Mesothelial cell of epicardium (in vitro differentiated cells): Measurements from ENCODE around the gene RPL11. TPM values are rescaled to one million over a fixed set of nuclear protein-coding genes. Genes with fewer than 3 reads are reported as not detected.
A peak's percentile ranks its signal among the peaks of the same experiment; 100 is the strongest.

ENCODE experiments used
- DNase-seq, 2 experiments: peaks; one replicate each; pipeline ENCODE4 v3.0.0; 2021; ENCODE audit warnings: low spot score in 2 of 2; ENCODE audit not compliant: unreplicated experiment in 2 of 2
- H3K27ac Mint-ChIP-seq: 2 replicates; pipeline ENCODE4 v1.8.0; 2021; ENCODE audit warnings: mixed read lengths
- H3K27me3 Mint-ChIP-seq: 2 replicates; pipeline ENCODE4 v1.8.0; 2021; ENCODE audit warnings: low read depth, mixed read lengths
- H3K36me3 Mint-ChIP-seq: 2 replicates; pipeline ENCODE4 v1.8.0; 2021; ENCODE audit warnings: mixed read lengths
- H3K4me1 Mint-ChIP-seq: 2 replicates; pipeline ENCODE4 v1.8.0; 2021; ENCODE audit warnings: mixed read lengths
- H3K4me3 Mint-ChIP-seq: 2 replicates; pipeline ENCODE4 v1.8.0; 2021; ENCODE audit warnings: mild to moderate bottlenecking, moderate library complexity, mixed read lengths
- H3K9me3 Mint-ChIP-seq: 2 replicates; pipeline ENCODE4 v1.8.0; 2021; ENCODE audit warnings: mixed read lengths
- total RNA-seq: library from RNA; stranded (reverse); gene quantifications from 3 replicates; pipeline ENCODE4 v1.2.1, GENCODE V29; 2021
- TF ChIP-seq, protein P1 (sequence below): fragments of 200-600 bp; sonication (generic); IDR thresholded peaks from one replicate; pipeline ENCODE4 v1.5.0; 2021; ENCODE audit warnings: antibody characterized with exemption; ENCODE audit not compliant: unreplicated experiment

RPL11 gene
- total RNA-seq, 1 donor from 2014 or later: 1,158 TPM

DNA sequence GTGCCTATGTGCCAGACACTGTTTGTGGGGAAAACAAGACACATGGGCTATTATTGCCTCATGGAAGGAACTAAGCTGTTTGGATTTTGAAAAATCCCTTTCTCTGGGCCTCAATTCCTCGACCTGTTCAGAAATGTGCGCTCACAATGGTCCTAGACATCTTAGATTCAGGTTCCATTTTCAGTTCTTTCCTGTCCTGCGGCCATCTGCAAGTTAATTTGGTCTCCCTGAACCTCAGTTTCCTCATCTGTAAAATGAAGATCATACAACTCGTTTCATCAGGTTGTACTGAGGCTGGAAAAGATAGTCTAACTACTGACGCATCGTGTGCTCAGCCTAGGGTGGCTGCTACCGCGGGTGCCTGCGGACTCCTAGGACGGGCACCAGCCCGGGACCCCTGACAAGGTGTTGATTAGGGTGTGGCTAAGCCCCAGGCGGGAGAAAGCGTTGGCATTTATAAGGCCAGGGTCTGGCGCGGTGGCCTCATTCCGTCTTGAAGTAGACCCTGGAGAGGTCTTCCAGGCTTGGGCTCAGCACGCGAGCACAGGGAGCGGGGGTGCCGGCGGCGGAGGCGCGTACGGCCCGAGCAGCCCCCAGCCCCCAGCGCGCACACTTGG, 51.2 kb downstream of the RPL11 start:
- H3K4me3 Mint-ChIP-seq: peak overlapping the region; percentile 83
- no peaks in the 10 kb centered on the region for H3K27me3 Mint-ChIP-seq
- H3K36me3 Mint-ChIP-seq: no peaks in the 10 kb centered on the region
- H3K4me1 Mint-ChIP-seq: peaks cover 29% of the 10 kb centered on the region
- no peaks in the 10 kb centered on the region for H3K9me3 Mint-ChIP-seq
- peak overlapping the region; percentile 95 for H3K27ac Mint-ChIP-seq
- TF ChIP-seq, protein P1, sequence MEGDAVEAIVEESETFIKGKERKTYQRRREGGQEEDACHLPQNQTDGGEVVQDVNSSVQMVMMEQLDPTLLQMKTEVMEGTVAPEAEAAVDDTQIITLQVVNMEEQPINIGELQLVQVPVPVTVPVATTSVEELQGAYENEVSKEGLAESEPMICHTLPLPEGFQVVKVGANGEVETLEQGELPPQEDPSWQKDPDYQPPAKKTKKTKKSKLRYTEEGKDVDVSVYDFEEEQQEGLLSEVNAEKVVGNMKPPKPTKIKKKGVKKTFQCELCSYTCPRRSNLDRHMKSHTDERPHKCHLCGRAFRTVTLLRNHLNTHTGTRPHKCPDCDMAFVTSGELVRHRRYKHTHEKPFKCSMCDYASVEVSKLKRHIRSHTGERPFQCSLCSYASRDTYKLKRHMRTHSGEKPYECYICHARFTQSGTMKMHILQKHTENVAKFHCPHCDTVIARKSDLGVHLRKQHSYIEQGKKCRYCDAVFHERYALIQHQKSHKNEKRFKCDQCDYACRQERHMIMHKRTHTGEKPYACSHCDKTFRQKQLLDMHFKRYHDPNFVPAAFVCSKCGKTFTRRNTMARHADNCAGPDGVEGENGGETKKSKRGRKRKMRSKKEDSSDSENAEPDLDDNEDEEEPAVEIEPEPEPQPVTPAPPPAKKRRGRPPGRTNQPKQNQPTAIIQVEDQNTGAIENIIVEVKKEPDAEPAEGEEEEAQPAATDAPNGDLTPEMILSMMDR: no peak
- no peak for DNase-seq

DNA sequence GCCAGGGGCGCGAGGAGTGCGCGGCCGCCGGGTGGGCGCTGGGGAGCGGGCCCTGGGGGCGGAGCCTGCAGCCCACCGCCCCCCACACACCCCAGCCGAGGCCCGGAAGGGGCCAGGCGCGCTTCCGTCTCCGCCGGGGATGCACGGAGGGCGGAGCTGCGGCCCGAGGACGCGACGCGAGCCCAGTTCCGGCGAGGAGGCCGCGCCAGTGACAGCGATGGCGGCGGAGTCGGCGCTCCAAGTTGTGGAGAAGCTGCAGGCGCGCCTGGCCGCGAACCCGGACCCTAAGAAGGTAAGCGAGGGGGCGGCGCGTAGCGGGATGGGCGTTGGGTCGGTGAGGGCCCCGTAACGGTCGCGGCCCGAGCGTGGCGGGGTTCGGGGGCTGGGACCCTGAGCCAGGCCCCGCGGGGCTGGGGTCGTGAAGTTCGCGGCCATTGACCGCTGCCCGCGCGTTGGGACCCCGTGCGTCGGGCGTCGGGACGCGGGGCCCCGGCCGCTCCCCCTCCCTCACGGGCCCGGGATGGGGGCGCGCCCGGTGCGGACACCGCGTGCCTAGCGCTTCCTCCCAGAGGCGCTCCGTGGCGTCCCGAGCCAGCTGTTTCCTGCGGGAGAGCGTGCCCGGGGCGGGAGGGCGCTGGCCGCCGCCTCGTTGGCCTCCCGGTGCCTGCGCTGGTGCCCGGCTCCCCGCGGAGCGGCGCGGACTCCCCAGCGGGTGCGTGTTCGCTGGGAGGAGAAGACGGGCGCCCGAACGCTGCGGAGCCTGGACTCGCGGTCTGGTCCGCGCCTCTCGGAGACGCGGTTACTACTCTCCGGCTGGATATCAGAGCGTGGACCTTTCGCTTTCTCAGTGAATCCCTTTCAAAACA, 51.9 kb downstream of the RPL11 start, which contains the start of gene ELOA:
Gene ELOA, plus strand, starts transcription at position 185 of the 866 bp plus-strand sequence. Its CDS starts 33 bp downstream, at position 218.
- Mint-ChIP-seq H3K4me1 (peaks cover 29% of the 10 kb centered on the region), H3K27me3 (no peaks in the 10 kb centered on the region), H3K4me3 (peak within 1 kb of the TSS; percentile 89), H3K36me3 (no peaks in the 10 kb centered on the region), H3K27ac (peak within 1 kb of the TSS; percentile 95), H3K9me3 (no peaks in the 10 kb centered on the region)
- DNase-seq: peak; percentile 58 to 79
- TF ChIP-seq, protein P1: no peak

DNA sequence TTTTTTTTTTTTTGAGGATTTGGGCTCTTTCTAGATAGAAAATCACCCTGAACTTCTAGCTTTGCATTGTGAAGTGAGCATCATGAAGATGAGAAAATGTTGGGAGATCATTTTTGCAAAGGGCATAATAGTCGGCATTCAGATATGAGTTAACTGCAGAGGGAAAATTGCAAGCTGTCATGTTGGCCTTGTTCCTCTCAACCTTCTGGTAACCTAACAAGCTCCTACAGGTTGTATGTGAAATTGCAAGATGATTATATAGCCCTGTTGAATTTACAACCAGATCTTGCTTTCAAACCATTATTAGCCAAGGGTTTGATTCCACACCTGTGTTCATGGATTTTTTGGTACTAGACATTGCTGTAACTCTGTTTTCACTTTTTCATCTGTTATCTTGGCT, 53.9 kb downstream of the RPL11 start:
- TF ChIP-seq, protein P1: no peak
- H3K9me3 Mint-ChIP-seq: no peaks in the 10 kb centered on the region
- peak overlapping the region; percentile 93 for H3K27ac Mint-ChIP-seq
- no peaks in the 10 kb centered on the region for H3K27me3 Mint-ChIP-seq
- peak overlapping the region; percentile 89 for H3K4me3 Mint-ChIP-seq
- H3K4me1 Mint-ChIP-seq: peaks cover 29% of the 10 kb centered on the region
- H3K36me3 Mint-ChIP-seq: peaks cover 2% of the 10 kb centered on the region
- no peak for DNase-seq

Other genes with a start within 250 kb of the RPL11 start
- gene ASAP3, start 207.6 kb upstream of the RPL11 start, total RNA-seq: 87.7 to 96.6 TPM (median 95.8 TPM) in 3 replicates
- gene E2F2, start 160.6 kb upstream of the RPL11 start, total RNA-seq: 4.2 to 5.7 TPM (median 4.8 TPM) in 3 replicates
- gene ID3, start 132.3 kb upstream of the RPL11 start, total RNA-seq: 456 to 487 TPM (median 468 TPM) in 3 replicates
- gene ELOA, start 51.7 kb downstream of the RPL11 start, total RNA-seq: 28.4 to 31.5 TPM (median 30.4 TPM) in 3 replicates
- 52.1 to 53.9 TPM (median 52.7 TPM) in 3 replicates for gene PITHD1, start 86.6 kb downstream of the RPL11 start, total RNA-seq
- gene LYPLA2, start 99.3 kb downstream of the RPL11 start, total RNA-seq: 75.5 to 79.1 TPM (median 76.3 TPM) in 3 replicates
- 22.5 to 26.9 TPM (median 26.9 TPM) in 3 replicates for gene GALE, start 108.9 kb downstream of the RPL11 start, total RNA-seq
- 27.4 to 30.7 TPM (median 29.2 TPM) in 3 replicates for gene HMGCL, start 133.6 kb downstream of the RPL11 start, total RNA-seq
- 18.9 to 21.3 TPM (median 19.0 TPM) in 3 replicates for gene FUCA1, start 176.5 kb downstream of the RPL11 start, total RNA-seq
- not detected in 3 replicates for gene CNR2, start 221.6 kb downstream of the RPL11 start, total RNA-seq